AG10803 (cell line): ENCODE data around the gene NAGLU.
"Not testable (repeated sequence)": the region's sequence is repeated elsewhere in the genome, so short reads cannot be mapped to it uniquely, and the experiment has no call there.

Experiments used
- DNase-seq: peaks from one replicate; pipeline ENCODE4 v3.0.0; 2010; ENCODE audit warnings: low read depth
- H3K4me3 ChIP-seq: 2 replicates; pipeline ENCODE4 v1.5.1; 2011; ENCODE audit warnings: mild to moderate bottlenecking, low read length, control low read depth
- TF ChIP-seq, protein P1 (sequence below): conservative IDR thresholded peaks from 2 replicates; pipeline ENCODE4 v1.5.1; 2011; ENCODE audit warnings: mild to moderate bottlenecking, low read length, control low read depth, inconsistent platforms

Gene NAGLU

DNA sequence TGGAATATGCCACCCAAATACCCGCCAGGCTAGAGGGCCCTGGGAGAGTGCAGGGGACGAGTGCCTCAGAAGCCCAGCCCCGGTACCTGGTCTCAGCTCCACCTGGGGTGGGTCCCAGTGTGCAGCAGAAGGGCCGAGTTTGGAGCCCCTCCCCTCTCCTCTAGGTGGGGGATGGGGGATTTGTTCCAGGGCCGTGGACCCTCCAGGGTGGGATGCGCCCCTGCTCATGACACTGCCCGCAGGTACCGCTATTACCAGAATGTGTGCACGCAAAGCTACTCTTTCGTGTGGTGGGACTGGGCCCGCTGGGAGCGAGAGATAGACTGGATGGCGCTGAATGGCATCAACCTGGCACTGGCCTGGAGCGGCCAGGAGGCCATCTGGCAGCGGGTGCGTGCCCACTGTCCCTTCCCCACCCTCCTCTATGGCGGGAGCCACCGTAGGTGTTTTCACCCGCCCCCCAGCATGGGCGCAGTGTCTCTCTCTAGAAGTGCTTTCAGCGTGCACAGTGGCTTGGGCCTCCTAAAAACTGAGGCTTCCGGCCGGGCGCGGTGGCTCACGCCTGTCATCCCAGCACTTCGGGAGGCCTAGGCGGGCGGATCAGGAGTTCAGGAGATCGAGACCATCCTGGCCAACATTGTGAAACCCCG, 1.2 kb downstream of the NAGLU start:
- peak overlapping the region; percentile 78 for H3K4me3 ChIP-seq
- DNase-seq: no peak
- TF ChIP-seq, protein P1, sequence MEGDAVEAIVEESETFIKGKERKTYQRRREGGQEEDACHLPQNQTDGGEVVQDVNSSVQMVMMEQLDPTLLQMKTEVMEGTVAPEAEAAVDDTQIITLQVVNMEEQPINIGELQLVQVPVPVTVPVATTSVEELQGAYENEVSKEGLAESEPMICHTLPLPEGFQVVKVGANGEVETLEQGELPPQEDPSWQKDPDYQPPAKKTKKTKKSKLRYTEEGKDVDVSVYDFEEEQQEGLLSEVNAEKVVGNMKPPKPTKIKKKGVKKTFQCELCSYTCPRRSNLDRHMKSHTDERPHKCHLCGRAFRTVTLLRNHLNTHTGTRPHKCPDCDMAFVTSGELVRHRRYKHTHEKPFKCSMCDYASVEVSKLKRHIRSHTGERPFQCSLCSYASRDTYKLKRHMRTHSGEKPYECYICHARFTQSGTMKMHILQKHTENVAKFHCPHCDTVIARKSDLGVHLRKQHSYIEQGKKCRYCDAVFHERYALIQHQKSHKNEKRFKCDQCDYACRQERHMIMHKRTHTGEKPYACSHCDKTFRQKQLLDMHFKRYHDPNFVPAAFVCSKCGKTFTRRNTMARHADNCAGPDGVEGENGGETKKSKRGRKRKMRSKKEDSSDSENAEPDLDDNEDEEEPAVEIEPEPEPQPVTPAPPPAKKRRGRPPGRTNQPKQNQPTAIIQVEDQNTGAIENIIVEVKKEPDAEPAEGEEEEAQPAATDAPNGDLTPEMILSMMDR: no peak

DNA sequence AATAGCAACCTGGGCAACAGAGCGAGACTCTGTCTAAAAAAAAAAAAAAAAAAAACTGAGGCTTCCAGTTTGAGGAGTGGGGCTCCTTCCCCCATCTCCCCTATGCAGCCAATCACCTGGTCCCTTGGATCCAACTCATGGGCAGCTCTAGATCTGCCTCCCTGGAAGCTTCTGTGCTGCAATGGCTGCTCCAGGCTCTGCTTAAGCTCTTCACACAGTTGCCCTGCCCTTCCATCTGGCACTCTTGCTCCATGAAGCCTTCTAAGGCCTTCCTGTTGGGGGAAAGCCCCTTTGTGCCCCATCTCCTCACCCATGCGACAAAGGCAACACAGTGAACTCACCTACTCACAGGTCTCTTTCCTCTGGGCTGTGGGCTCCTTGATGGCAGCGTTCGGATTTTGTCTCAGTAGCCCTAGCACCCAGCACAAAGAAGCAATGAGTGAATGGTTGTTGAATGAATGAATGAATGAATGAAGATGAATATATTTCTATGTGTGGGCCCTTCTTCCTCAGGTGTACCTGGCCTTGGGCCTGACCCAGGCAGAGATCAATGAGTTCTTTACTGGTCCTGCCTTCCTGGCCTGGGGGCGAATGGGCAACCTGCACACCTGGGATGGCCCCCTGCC, 1.9 kb downstream of the NAGLU start:
- H3K4me3 ChIP-seq: no peak overlapping the region
- no peak for DNase-seq
- TF ChIP-seq, protein P1: no peak

DNA sequence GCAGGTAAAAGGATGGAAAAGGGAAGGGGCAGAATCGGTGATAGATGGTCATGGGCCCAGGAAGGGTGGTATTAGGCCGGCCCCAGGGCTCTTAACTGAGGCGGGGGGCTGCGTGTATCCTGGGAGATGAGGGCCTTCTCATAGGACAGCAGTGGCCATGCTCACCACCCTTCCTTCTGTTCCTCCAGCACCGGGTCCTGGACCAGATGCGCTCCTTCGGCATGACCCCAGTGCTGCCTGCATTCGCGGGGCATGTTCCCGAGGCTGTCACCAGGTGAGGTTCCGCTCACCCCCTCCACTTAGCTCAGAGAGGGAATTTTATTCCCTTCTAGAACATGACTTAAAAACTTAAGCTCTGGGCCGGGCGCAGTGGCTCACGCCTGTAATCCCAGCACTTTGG, 2.4 kb downstream of the NAGLU start:
- no peak overlapping the region for H3K4me3 ChIP-seq
- TF ChIP-seq, protein P1: no peak
- DNase-seq: no peak

DNA sequence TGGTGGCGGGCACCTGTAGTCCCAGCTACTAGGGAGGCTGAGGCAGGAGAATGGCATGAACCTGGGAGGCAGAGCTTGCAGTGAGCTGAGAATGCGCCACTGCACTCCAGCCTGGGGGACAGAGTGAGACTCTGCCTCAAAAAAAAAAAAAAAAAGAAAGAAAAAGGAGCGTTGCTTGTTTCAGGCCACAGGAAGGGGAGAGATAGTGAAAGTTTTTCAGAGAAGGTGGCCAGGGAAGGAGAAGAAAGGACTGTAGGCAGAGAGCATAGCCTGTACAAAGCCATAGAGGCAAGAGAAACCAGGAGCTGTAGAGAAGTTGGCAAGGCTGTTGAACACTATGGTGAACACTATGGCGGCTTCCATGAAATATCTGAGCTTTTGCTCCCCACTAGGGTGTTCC, 4.5 kb downstream of the NAGLU start:
- DNase-seq: not testable (repeated sequence)

DNA sequence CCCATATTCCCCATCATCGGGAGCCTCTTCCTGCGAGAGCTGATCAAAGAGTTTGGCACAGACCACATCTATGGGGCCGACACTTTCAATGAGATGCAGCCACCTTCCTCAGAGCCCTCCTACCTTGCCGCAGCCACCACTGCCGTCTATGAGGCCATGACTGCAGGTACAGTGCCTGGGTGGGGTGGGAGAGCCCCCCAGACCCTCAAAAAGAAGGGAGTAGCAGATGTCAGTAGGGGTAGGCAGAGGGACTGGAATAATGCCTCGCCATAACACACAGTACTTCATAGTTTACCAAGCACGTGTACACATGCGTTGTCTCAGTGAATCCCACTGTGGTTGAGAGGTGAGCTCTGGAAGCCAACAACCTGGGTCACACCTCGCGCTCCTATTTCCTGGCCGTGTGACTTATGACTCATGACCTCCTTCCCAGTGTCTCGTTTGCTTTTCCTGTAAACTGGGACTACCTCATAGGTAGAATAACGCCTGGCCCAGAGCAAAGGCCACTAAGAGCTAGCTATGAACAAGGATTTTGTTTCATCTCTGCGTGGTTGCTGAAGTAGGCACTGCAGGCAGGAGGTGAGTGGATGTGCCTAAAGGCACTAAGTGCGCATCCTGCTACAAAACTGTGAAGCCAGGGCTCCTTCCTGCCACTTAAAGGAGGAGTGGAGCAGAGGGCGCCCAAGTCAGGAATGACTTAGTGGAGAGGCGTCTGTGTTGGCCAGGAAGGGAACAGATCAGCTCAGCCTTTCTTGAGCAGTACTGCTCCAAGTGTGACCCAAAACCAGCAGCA, 5.2 kb downstream of the NAGLU start:
- DNase-seq: no peak
- no peak overlapping the region for H3K4me3 ChIP-seq
- TF ChIP-seq, protein P1: no peak

More for the DNA sequence above, 4.5 kb downstream of the NAGLU start:
- H3K4me3 ChIP-seq: not testable (repeated sequence)

DNA sequence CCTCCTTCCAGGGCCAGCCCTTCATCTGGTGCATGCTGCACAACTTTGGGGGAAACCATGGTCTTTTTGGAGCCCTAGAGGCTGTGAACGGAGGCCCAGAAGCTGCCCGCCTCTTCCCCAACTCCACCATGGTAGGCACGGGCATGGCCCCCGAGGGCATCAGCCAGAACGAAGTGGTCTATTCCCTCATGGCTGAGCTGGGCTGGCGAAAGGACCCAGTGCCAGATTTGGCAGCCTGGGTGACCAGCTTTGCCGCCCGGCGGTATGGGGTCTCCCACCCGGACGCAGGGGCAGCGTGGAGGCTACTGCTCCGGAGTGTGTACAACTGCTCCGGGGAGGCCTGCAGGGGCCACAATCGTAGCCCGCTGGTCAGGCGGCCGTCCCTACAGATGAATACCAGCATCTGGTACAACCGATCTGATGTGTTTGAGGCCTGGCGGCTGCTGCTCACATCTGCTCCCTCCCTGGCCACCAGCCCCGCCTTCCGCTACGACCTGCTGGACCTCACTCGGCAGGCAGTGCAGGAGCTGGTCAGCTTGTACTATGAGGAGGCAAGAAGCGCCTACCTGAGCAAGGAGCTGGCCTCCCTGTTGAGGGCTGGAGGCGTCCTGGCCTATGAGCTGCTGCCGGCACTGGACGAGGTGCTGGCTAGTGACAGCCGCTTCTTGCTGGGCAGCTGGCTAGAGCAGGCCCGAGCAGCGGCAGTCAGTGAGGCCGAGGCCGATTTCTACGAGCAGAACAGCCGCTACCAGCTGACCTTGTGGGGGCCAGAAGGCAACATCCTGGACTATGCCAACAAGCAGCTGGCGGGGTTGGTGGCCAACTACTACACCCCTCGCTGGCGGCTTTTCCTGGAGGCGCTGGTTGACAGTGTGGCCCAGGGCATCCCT, 7.4 kb downstream of the NAGLU start:
- no peak for DNase-seq
- TF ChIP-seq, protein P1: no peak
- H3K4me3 ChIP-seq: no peak overlapping the region

DNA sequence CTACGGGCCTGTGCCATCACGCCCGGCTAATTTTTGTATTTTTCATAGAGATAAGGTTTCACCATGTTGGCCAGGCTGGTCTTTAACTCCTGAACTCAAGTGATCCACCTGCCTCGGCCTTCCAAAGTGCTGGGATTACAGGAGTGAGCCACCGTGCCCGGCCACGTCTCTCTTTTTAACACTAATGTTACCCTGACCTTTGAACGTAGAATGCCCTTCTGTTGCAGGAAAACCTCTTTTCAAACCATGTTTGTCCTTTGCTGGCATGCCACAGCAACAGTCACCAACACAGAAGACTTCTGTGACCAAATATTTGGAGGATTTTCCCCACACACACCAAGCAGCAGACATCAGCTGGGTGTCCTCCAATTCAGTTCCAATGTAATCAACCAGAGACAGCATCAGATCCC, 8.8 kb downstream of the NAGLU start:
- DNase-seq: no peak
- TF ChIP-seq, protein P1: no peak
- no peak overlapping the region for H3K4me3 ChIP-seq

DNA sequence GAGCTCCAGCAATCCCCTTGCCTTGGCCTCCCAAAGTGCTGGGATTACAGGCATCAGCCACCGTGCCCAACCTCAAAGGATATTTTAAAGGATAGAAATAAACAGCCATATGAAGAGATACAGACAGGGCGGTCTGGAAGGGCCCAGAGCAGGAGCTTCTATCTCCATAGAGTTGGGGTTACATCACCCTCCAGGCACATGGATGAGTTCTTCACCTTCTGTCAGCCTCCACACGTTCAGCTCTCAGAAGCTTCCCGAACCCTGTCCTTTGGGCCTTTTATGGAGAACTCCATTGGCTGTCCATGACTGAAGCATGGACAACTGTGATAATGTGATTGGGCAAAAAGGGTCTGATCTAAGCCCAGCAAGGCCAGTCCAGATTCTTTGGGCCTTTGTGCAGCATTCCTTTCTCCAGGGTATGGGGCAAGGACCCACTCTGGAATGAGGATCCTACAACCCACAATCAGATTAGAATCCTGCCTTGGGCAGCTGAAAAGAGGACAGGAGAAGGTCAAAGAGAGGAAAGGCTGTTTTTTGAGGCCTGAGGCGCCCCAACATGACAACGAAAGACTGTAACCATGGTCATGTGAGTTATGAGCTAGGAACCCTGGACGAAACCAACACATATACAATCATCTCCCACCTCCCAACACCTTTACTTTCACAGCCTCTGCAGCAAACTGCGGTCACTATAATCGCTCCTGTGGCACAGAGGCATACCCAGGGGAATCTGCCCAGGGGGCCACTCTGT, 9.9 kb downstream of the NAGLU start:
- DNase-seq, H3K4me3 ChIP-seq: not testable (repeated sequence)
